ENCODE results near the gene ST8SIA4. TPM values are rescaled to one million over a fixed set of nuclear protein-coding genes. Genes with fewer than 3 reads are reported as not detected.

Gene ST8SIA4
- total RNA-seq, 1 donor from 2014 or later = 0.59 TPM

GRCh38 chr5:100758306-100758705 is 144.8 kb downstream of the ST8SIA4 start:
- Histone ChIP-seq H3K4me3 (ENCODE audit: insufficient read depth, low read depth, low read length) (no peak overlapping the region), H3K4me2 (ENCODE audit: low read length) (no peak overlapping the region), H3K9me3 (ENCODE audit: insufficient read depth, low read depth, low read length) (no peaks in the 10 kb centered on the region), H3K27ac (ENCODE audit: low read depth, low read length) (no peak overlapping the region), H3K36me3 (ENCODE audit: insufficient read depth, low read length) (no peaks in the 10 kb centered on the region), H4K20me1 (ENCODE audit: insufficient read depth, low read length) (no peaks in the 10 kb centered on the region), H3K4me1 (ENCODE audit: insufficient read depth, low read length) (peaks cover 5% of the 10 kb centered on the region), H2AFZ (ENCODE audit: low read depth, low read length) (no peak overlapping the region), H3K79me2 (ENCODE audit: insufficient read depth, low read length) (no peaks in the 10 kb centered on the region), H3K9ac (ENCODE audit: low read length) (no peak overlapping the region), H3K27me3 (ENCODE audit: insufficient read depth, low read length) (no peaks in the 10 kb centered on the region)
- Mint-ChIP-seq H3K4me1 (ENCODE audit: low read depth, unreplicated experiment) (peaks cover 3% of the 10 kb centered on the region), H3K27ac (ENCODE audit: unreplicated experiment) (no peak overlapping the region), H3K4me3 (ENCODE audit: unreplicated experiment) (no peak overlapping the region), H3K27me3 (ENCODE audit: low read depth, unreplicated experiment) (peaks cover 3% of the 10 kb centered on the region), H3K36me3 (ENCODE audit: low read depth, unreplicated experiment) (no peaks in the 10 kb centered on the region), H3K9me3 (ENCODE audit: unreplicated experiment) (no peaks in the 10 kb centered on the region)
- FAIRE-seq (no peak), DNase-seq (ENCODE audit: low read depth) (no peak)
- TF ChIP-seq EZH2 (IDR thresholded peaks at IDR 0.05; ENCODE audit: insufficient read depth, low read length) = no peak

- no peaks in the 10 kb centered on the region for H3K9me3 ChIP-seq (ENCODE audit: insufficient read depth, low read depth, low read length)
- H3K4me3 ChIP-seq (ENCODE audit: insufficient read depth, low read depth, low read length) = no peak overlapping the region
- H3K4me1 Mint-ChIP-seq (ENCODE audit: low read depth, unreplicated experiment) = peaks cover 3% of the 10 kb centered on the region
- no peaks in the 10 kb centered on the region for H3K36me3 Mint-ChIP-seq (ENCODE audit: low read depth, unreplicated experiment)
- no peaks in the 10 kb centered on the region for H3K79me2 ChIP-seq (ENCODE audit: insufficient read depth, low read length)
- H4K20me1 ChIP-seq (ENCODE audit: insufficient read depth, low read length) = no peaks in the 10 kb centered on the region
- no peak overlapping the region for H3K27ac ChIP-seq (ENCODE audit: low read depth, low read length)
- no peaks in the 10 kb centered on the region for H3K36me3 ChIP-seq (ENCODE audit: insufficient read depth, low read length)
- DNase-seq (ENCODE audit: low read depth) (no peak), FAIRE-seq (no peak)
- no peak overlapping the region for H3K9ac ChIP-seq (ENCODE audit: low read length)
- H3K4me1 ChIP-seq (ENCODE audit: insufficient read depth, low read length) = peaks cover 5% of the 10 kb centered on the region
- TF ChIP-seq EZH2 (IDR thresholded peaks at IDR 0.05; ENCODE audit: insufficient read depth, low read length) (no peak), CTCF (IDR thresholded peaks at IDR 0.05; ENCODE audit: insufficient read depth, low read depth, low read length) (no peak)
- H3K9me3 Mint-ChIP-seq (ENCODE audit: unreplicated experiment) = no peaks in the 10 kb centered on the region
- H3K4me2 ChIP-seq (ENCODE audit: low read length) = no peak overlapping the region
- no peak overlapping the region for H3K27ac Mint-ChIP-seq (ENCODE audit: unreplicated experiment)
- no peak overlapping the region for H2AFZ ChIP-seq (ENCODE audit: low read depth, low read length)
- H3K27me3 ChIP-seq (ENCODE audit: insufficient read depth, low read length) = no peaks in the 10 kb centered on the region
- H3K4me3 Mint-ChIP-seq (ENCODE audit: unreplicated experiment) = no peak overlapping the region
- H3K27me3 Mint-ChIP-seq (ENCODE audit: low read depth, unreplicated experiment) = peaks cover 3% of the 10 kb centered on the region
Measured at GRCh38 chr5:100757618-100758017, 145.5 kb downstream of the ST8SIA4 start.

Small RNAs within 50 kb of the gene (microRNA-seq; reads per million reads assigned to microRNA genes)
- gene MIR548P = not detected
